Keratinocyte (primary cell): Measurements from ENCODE around the gene HIKESHI. TPM values are rescaled to one million over a fixed set of nuclear protein-coding genes. Genes with fewer than 3 reads are reported as not detected.
A peak's percentile ranks its signal among the peaks of the same experiment; 100 is the strongest.

Source experiments
- DNase-seq: peaks from one replicate; pipeline ENCODE4 v3.0.0-alpha.2; 2011; ENCODE audit warnings: low read depth, missing footprints, low spot score
- FAIRE-seq: peaks from 2 replicates; lab custom pipeline; 2011; peaks lifted over from hg19 to GRCh38; lab: Jason Lieb, UNC
- H2AFZ ChIP-seq: 2 replicates; pipeline ENCODE4 v1.6.0; 2012; ENCODE audit warnings: low read length, control low read depth, inconsistent platforms; ENCODE audit not compliant: control insufficient read depth
- H3K27ac ChIP-seq: 2 replicates; pipeline ENCODE4 v1.5.1; 2011; ENCODE audit warnings: low read length; ENCODE audit not compliant: control insufficient read depth, insufficient read depth
- H3K27me3 ChIP-seq: 3 replicates; pipeline ENCODE4 v1.6.0; 2011; ENCODE audit warnings: low read length; ENCODE audit not compliant: control insufficient read depth, insufficient read depth; ENCODE audit errors: extremely low read depth
- H3K36me3 ChIP-seq, 2 experiments: 2 replicates in 1 of 2; 3 replicates in 1 of 2; pipeline ENCODE4 v1.5.1; 2011; ENCODE audit warnings: low read length in 2 of 2, mild to moderate bottlenecking in 1 of 2; ENCODE audit not compliant: control insufficient read depth in 2 of 2, insufficient read depth in 2 of 2; ENCODE audit errors: extremely low read depth in 1 of 2
- H3K4me1 ChIP-seq: 3 replicates; pipeline ENCODE4 v1.5.1; 2011; ENCODE audit warnings: low read length; ENCODE audit not compliant: control insufficient read depth, insufficient read depth; ENCODE audit errors: extremely low read depth
- H3K4me2 ChIP-seq: 3 replicates; pipeline ENCODE4 v1.6.0; 2011; ENCODE audit warnings: low read depth, low read length; ENCODE audit not compliant: control insufficient read depth, insufficient read depth; ENCODE audit errors: extremely low read depth
- H3K4me3 ChIP-seq, 3 experiments: fragments of 200-600 bp in 1 of 3; sonication (generic) in 1 of 3; 2 replicates in 2 of 3; 3 replicates in 1 of 3; pipeline ENCODE4 v1.5.1; 2011 to 2016; ENCODE audit warnings: low read length in 3 of 3, mild to moderate bottlenecking in 3 of 3, control low read depth in 2 of 3, inconsistent platforms in 1 of 3, low read depth in 1 of 3, mixed read lengths in 1 of 3, mixed run types in 1 of 3, moderate library complexity in 1 of 3; ENCODE audit not compliant: control insufficient read depth in 2 of 3, insufficient read depth in 2 of 3; ENCODE audit errors: extremely low read depth in 1 of 3
- H3K79me2 ChIP-seq: 2 replicates; pipeline ENCODE4 v1.6.0; 2012; ENCODE audit warnings: low read length; ENCODE audit not compliant: control insufficient read depth, insufficient read depth
- H3K9ac ChIP-seq: 3 replicates; pipeline ENCODE4 v1.6.0; 2011; ENCODE audit warnings: low read length; ENCODE audit not compliant: control insufficient read depth, insufficient read depth; ENCODE audit errors: extremely low read depth
- H3K9me1 ChIP-seq: 3 replicates; pipeline ENCODE4 v1.6.0; 2011; ENCODE audit warnings: low read length; ENCODE audit not compliant: control insufficient read depth, insufficient read depth; ENCODE audit errors: extremely low read depth
- H3K9me3 ChIP-seq: 2 replicates; pipeline ENCODE4 v1.5.1; 2012; ENCODE audit warnings: low read depth, low read length; ENCODE audit not compliant: control insufficient read depth
- H4K20me1 ChIP-seq: 3 replicates; pipeline ENCODE4 v1.6.0; 2011; ENCODE audit warnings: low read length; ENCODE audit not compliant: control insufficient read depth, insufficient read depth; ENCODE audit errors: extremely low read depth
- EZH2 ChIP-seq: IDR thresholded peaks from one replicate; pipeline ENCODE4 v1.6.1; 2012; ENCODE audit warnings: inconsistent platforms, mild to moderate bottlenecking, low read length, moderate library complexity
- dilution Hi-C: fragments of 300-500 bp; cut with MboI; formaldehyde crosslinking; loops from one replicate; pipeline ENCODE4 v1.7.0; 2020; ENCODE audit warnings: low sequenced_read_pairs; ENCODE audit not compliant: extremely low pct_ligation_motif_present
- polyA minus RNA-seq, 3 experiments: library from RNA; depleted of rRNA, polyadenylated mRNA; stranded (reverse); fragments of >200 nt; gene quantifications; 1 replicate in 1 of 3; 2 replicates in 1 of 3; 3 replicates in 1 of 3; pipeline ENCODE4 v1.2.3, GENCODE V29; 2011
- polyA plus RNA-seq, 5 experiments: library from polyadenylated mRNA; depleted of rRNA in 3 of 5; stranded (reverse) in 3 of 5; stranded (forward) in 1 of 5; unstranded in 1 of 5; fragments of >200 nt; gene quantifications; 1 replicate in 1 of 5; 2 replicates in 3 of 5; 3 replicates in 1 of 5; pipeline versions ENCODE4 v1.2.1 to v1.2.3, GENCODE V29; 2011 to 2012; ENCODE audit warnings: missing spikeins in 2 of 5, low read depth in 1 of 5, low replicate concordance in 1 of 5
- TF ChIP-seq, protein P1 (sequence below), 3 experiments: IDR thresholded peaks in 1 of 3; conservative IDR thresholded peaks in 1 of 3; optimal IDR thresholded peaks in 1 of 3; 2 replicates in 2 of 3; 3 replicates in 1 of 3; pipeline versions ENCODE3 to v1.5.1; 2011; ENCODE audit warnings: low read length in 3 of 3, mild to moderate bottlenecking in 3 of 3, moderate library complexity in 2 of 3, control low read depth in 1 of 3, inconsistent platforms in 1 of 3; ENCODE audit not compliant: insufficient read depth in 2 of 3; ENCODE audit errors: extremely low read depth in 1 of 3

Gene HIKESHI, protein sequence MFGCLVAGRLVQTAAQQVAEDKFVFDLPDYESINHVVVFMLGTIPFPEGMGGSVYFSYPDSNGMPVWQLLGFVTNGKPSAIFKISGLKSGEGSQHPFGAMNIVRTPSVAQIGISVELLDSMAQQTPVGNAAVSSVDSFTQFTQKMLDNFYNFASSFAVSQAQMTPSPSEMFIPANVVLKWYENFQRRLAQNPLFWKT
- 39.9 to 89.4 TPM (median 81.6 TPM) in 3 replicates for polyA plus RNA-seq
- 13.5 TPM for polyA plus RNA-seq (2011; ENCODE audit: low read depth)
- 46.0 and 130 TPM in 2 replicates for polyA plus RNA-seq (2011; cell fraction: cytosol; rRNA removed)
- polyA plus RNA-seq (2011; cell fraction: nucleus; rRNA removed): 29.7 and 32.7 TPM in 2 replicates
- polyA plus RNA-seq (2012; ENCODE audit: low replicate concordance): 34.2 and 49.2 TPM in 2 replicates
- polyA minus RNA-seq: 36.4 to 46.8 TPM (median 42.0 TPM) in 3 replicates
- 31.7 TPM for polyA minus RNA-seq (2011; cell fraction: cytosol; rRNA and poly(A)+ RNA removed)
- polyA minus RNA-seq (2011; cell fraction: nucleus; rRNA and poly(A)+ RNA removed): 5.5 and 7.1 TPM in 2 replicates

DNA sequence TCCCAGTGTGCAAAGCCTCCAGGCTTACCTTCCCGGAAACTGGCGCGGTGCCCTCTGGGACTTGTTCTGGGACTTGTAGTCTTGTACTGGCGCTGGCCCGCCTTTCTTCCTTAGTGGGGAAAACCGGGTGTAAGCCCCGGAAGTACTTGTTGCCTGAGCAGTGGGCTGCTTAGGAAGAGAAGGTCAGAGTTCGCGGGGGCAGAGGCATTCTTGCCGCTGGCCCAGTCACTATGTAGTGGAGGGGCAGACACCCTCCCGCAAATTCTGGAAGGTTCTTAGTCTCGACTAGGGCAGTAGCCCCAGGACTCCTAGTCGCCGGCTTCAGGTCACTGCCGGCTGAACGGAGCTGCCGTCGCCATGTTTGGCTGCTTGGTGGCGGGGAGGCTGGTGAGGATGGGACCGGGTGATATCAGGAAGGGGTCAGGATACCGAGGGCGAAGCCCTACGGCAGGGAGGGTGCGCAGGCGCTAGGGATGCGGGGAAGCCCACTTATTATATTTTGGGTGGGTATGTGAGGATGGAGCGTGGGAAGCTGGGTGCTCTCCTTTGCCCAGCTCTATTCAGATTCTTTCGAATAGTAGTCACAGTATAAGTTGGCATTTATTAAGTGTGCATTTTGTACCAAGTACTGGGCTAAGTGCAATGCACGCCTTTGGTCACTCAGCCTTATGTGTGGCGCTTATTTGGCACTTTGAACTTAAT lies at the start of gene HIKESHI:
HIKESHI (plus strand) TSS at position 149 of the 702 bp plus-strand sequence; CDS start at position 358, 209 bp downstream.
- Histone ChIP-seq H3K79me2 (peaks cover 31% of the 10 kb centered on the region), H4K20me1 (no peaks in the 10 kb centered on the region), H3K9me1 (no peaks in the 10 kb centered on the region), H3K36me3 (no peaks in the 10 kb centered on the region), H3K4me3 (peak within 1 kb of the TSS; percentile 76 to 98 (median 97)), H3K9me3 (no peaks in the 10 kb centered on the region), H3K4me2 (peak within 1 kb of the TSS; percentile 95), H3K4me1 (peaks cover 13% of the 10 kb centered on the region), H3K27me3 (no peaks in the 10 kb centered on the region), H3K9ac (peak within 1 kb of the TSS; percentile 90), H2AFZ (peak within 1 kb of the TSS; percentile 98), H3K27ac (peak within 1 kb of the TSS; percentile 89)
- TF ChIP-seq, protein P1, sequence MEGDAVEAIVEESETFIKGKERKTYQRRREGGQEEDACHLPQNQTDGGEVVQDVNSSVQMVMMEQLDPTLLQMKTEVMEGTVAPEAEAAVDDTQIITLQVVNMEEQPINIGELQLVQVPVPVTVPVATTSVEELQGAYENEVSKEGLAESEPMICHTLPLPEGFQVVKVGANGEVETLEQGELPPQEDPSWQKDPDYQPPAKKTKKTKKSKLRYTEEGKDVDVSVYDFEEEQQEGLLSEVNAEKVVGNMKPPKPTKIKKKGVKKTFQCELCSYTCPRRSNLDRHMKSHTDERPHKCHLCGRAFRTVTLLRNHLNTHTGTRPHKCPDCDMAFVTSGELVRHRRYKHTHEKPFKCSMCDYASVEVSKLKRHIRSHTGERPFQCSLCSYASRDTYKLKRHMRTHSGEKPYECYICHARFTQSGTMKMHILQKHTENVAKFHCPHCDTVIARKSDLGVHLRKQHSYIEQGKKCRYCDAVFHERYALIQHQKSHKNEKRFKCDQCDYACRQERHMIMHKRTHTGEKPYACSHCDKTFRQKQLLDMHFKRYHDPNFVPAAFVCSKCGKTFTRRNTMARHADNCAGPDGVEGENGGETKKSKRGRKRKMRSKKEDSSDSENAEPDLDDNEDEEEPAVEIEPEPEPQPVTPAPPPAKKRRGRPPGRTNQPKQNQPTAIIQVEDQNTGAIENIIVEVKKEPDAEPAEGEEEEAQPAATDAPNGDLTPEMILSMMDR (optimal IDR thresholded peaks at IDR 0.05 in 1 of 3, IDR thresholded peaks at IDR 0.05 in 1 of 3, conservative IDR thresholded peaks at IDR 0.05 in 1 of 3; ENCODE audit: extremely low read depth in 1 of 3, insufficient read depth in 2 of 3, low read length in 3 of 3): no peak
- TF ChIP-seq EZH2: no peak
- dilution Hi-C loops: no loop called here
- DNase-seq (peak; percentile 73), FAIRE-seq (peak; percentile 79)

DNA sequence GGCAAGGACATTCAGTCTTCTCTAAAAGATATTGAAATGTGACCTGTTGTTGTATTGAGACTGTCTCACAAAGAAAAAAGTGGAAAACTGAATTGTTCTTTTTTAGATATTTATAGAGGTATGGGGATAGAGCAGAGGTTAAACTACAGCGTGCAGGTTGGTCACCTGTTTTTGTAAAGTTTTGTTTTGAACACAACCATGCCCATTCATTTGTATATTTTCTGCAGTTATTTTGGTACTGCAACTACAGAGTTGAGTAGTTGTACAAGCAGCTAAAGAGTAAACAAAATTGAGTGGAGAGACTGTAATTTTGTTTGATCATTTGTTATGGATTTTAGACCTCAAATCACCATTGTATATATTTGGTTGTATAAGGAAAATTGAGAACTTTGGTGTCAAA lies 46.1 kb upstream of the HIKESHI start:
- no peaks in the 10 kb centered on the region for H3K27me3 ChIP-seq
- H3K4me2 ChIP-seq: no peak overlapping the region
- H3K9ac ChIP-seq: no peak overlapping the region
- no peaks in the 10 kb centered on the region for H4K20me1 ChIP-seq
- no peak overlapping the region for H3K27ac ChIP-seq
- dilution Hi-C loops: no loop called here
- peaks cover 35% of the 10 kb centered on the region for H3K79me2 ChIP-seq
- FAIRE-seq (no peak), DNase-seq (no peak)
- H3K9me1 ChIP-seq: no peaks in the 10 kb centered on the region
- no peak for TF ChIP-seq EZH2
- TF ChIP-seq, protein P1 (optimal IDR thresholded peaks at IDR 0.05 in 1 of 3, IDR thresholded peaks at IDR 0.05 in 1 of 3, conservative IDR thresholded peaks at IDR 0.05 in 1 of 3; ENCODE audit: extremely low read depth in 1 of 3, insufficient read depth in 2 of 3, low read length in 3 of 3): no peak
- no peaks in the 10 kb centered on the region for H3K4me1 ChIP-seq
- H3K9me3 ChIP-seq: no peaks in the 10 kb centered on the region
- H2AFZ ChIP-seq: no peak overlapping the region
- peaks cover 0 to 4% of the 10 kb centered on the region in 2 experiments for H3K36me3 ChIP-seq
- no peak overlapping the region for H3K4me3 ChIP-seq
